Measurements from ENCODE around the gene DYNLL2.
"Not testable (repeated sequence)": the region's sequence is repeated elsewhere in the genome, so short reads cannot be mapped to it uniquely, and the experiment has no call there.

Gene DYNLL2

GRCh38 chr17:58066401-58066800 is 16.8 kb upstream of the DYNLL2 start:
- ATAC-seq (ENCODE audit: low read depth): no peak
- Histone ChIP-seq H3K27ac (ENCODE audit: poor library complexity, severe bottlenecking) (no peak overlapping the region), H3K9me3 (ENCODE audit: severe bottlenecking) (no peaks in the 10 kb centered on the region), H3K27me3 (ENCODE audit: insufficient read depth, poor library complexity, severe bottlenecking) (no peaks in the 10 kb centered on the region), H3K36me3 (ENCODE audit: low read depth) (no peaks in the 10 kb centered on the region), H3K4me3 (ENCODE audit: severe bottlenecking) (no peak overlapping the region), H3K4me1 (ENCODE audit: insufficient read depth, poor library complexity, severe bottlenecking) (no peaks in the 10 kb centered on the region)
- DNase-seq (ENCODE audit: low spot score): no peak
- TF ChIP-seq CTCF (IDR thresholded peaks at IDR 0.05; ENCODE audit: poor library complexity, severe bottlenecking): no peak

GRCh38 chr17:58072862-58073261 is 10.4 kb upstream of the DYNLL2 start:
- no peak for TF ChIP-seq CTCF (IDR thresholded peaks at IDR 0.05; ENCODE audit: poor library complexity, severe bottlenecking)
- H3K36me3 ChIP-seq (ENCODE audit: low read depth): no peaks in the 10 kb centered on the region
- no peaks in the 10 kb centered on the region for H3K4me1 ChIP-seq (ENCODE audit: insufficient read depth, poor library complexity, severe bottlenecking)
- no peak overlapping the region for H3K4me3 ChIP-seq (ENCODE audit: severe bottlenecking)
- no peak overlapping the region for H3K27ac ChIP-seq (ENCODE audit: poor library complexity, severe bottlenecking)
- DNase-seq (ENCODE audit: low spot score): no peak
- no peak for ATAC-seq (ENCODE audit: low read depth)
- H3K27me3 ChIP-seq (ENCODE audit: insufficient read depth, poor library complexity, severe bottlenecking): no peaks in the 10 kb centered on the region
- peaks cover 3% of the 10 kb centered on the region for H3K9me3 ChIP-seq (ENCODE audit: severe bottlenecking)

GRCh38 chr17:58073266-58073665 is 10.0 kb upstream of the DYNLL2 start:
- H3K27ac ChIP-seq (ENCODE audit: poor library complexity, severe bottlenecking); H3K9me3 ChIP-seq (ENCODE audit: severe bottlenecking); H3K4me3 ChIP-seq (ENCODE audit: severe bottlenecking); DNase-seq (ENCODE audit: low spot score); H3K36me3 ChIP-seq (ENCODE audit: low read depth); H3K27me3 ChIP-seq (ENCODE audit: insufficient read depth, poor library complexity, severe bottlenecking); ATAC-seq (ENCODE audit: low read depth); H3K4me1 ChIP-seq (ENCODE audit: insufficient read depth, poor library complexity, severe bottlenecking): not testable (repeated sequence)

- not testable (repeated sequence) for H3K27me3 ChIP-seq (ENCODE audit: insufficient read depth, poor library complexity, severe bottlenecking); H3K36me3 ChIP-seq (ENCODE audit: low read depth); H3K4me1 ChIP-seq (ENCODE audit: insufficient read depth, poor library complexity, severe bottlenecking); H3K9me3 ChIP-seq (ENCODE audit: severe bottlenecking); DNase-seq (ENCODE audit: low spot score); ATAC-seq (ENCODE audit: low read depth); H3K4me3 ChIP-seq (ENCODE audit: severe bottlenecking); H3K27ac ChIP-seq (ENCODE audit: poor library complexity, severe bottlenecking)
These were observed 8.8 kb upstream of the DYNLL2 start for GRCh38 chr17:58074406-58074805.

- H3K4me1 ChIP-seq (ENCODE audit: insufficient read depth, poor library complexity, severe bottlenecking): no peaks in the 10 kb centered on the region
- no peak overlapping the region for H3K4me3 ChIP-seq (ENCODE audit: severe bottlenecking)
- DNase-seq (ENCODE audit: low spot score) (no peak), ATAC-seq (ENCODE audit: low read depth) (no peak)
- no peaks in the 10 kb centered on the region for H3K27me3 ChIP-seq (ENCODE audit: insufficient read depth, poor library complexity, severe bottlenecking)
- TF ChIP-seq CTCF (IDR thresholded peaks at IDR 0.05; ENCODE audit: poor library complexity, severe bottlenecking): no peak
- no peaks in the 10 kb centered on the region for H3K36me3 ChIP-seq (ENCODE audit: low read depth)
- no peak overlapping the region for H3K27ac ChIP-seq (ENCODE audit: poor library complexity, severe bottlenecking)
- peaks cover 3% of the 10 kb centered on the region for H3K9me3 ChIP-seq (ENCODE audit: severe bottlenecking)
These were observed 3.8 kb upstream of the DYNLL2 start for GRCh38 chr17:58079300-58080033.

- no peak for TF ChIP-seq CTCF (IDR thresholded peaks at IDR 0.05; ENCODE audit: poor library complexity, severe bottlenecking)
- H3K27ac ChIP-seq (ENCODE audit: poor library complexity, severe bottlenecking): no peak overlapping the region
- ATAC-seq (ENCODE audit: low read depth): no peak
- peaks cover 20% of the 10 kb centered on the region for H3K36me3 ChIP-seq (ENCODE audit: low read depth)
- no peaks in the 10 kb centered on the region for H3K9me3 ChIP-seq (ENCODE audit: severe bottlenecking)
- H3K4me1 ChIP-seq (ENCODE audit: insufficient read depth, poor library complexity, severe bottlenecking): peaks cover 11% of the 10 kb centered on the region
- DNase-seq (ENCODE audit: low spot score): no peak
- no peaks in the 10 kb centered on the region for H3K27me3 ChIP-seq (ENCODE audit: insufficient read depth, poor library complexity, severe bottlenecking)
- no peak overlapping the region for H3K4me3 ChIP-seq (ENCODE audit: severe bottlenecking)
These were observed 1.4 kb upstream of the DYNLL2 start for GRCh38 chr17:58081646-58082340.
